ENCODE results near the gene CPM. TPM values are rescaled to one million over a fixed set of nuclear protein-coding genes. Genes with fewer than 3 reads are reported as not detected.

CPM gene
- total and polyA plus RNA-seq, 10 of the 15 experiments (the other 5 are each of a cell fraction or from before 2014, with no cell fraction given), result 0.06 to 1.7 (median 0.41) TPM

DNA sequence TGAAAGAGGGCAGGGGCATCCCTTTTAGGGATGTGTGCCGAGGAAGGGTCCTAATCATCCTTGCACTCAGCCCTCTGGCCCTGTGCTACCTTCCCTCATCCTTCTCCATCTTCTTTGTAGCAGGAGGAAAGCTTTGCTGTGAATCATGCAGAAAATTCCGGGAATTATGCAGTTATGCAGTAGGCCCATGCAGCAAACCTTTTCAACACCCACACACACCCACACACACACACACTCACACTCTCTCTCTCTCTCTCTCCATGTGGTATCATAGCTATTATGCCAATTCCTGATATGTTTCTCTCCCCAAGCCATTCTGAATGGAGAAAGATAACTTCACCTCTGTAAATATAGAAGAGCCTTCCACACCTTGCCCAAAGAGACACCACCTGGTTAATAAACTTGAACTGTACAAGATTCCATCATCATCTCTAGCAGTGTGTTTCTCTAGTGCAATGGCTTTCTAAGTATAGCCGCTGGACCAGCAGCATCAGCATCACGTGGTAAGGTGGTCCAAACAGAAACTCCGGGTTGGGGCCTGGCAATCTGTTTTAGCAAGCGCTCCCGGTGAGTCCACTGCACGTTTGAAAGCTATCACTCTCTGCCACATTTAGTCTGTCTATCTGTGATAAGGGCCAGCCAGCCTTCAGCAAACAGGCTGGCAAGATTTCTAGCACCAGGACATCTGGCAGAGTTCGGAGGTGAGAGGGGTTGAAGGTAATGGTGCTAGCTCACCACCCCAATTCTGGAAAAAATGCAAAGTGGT, 67.4 kb downstream of the CPM start:
- FAIRE-seq, result no peak
- BruUV-seq (replicated peaks), result no TSS peak
- ATAC-seq, result no peak
- no peak overlapping the region for H3K9ac ChIP-seq (ENCODE audit: control insufficient read depth, insufficient read depth, low read length)
- no peaks in the 10 kb centered on the region for H3K27me3 ChIP-seq (replicated peaks in 1 of 2; ENCODE audit: control insufficient read depth in 2 of 2, insufficient read depth in 2 of 2, low read length in 1 of 2)
- H3K27ac ChIP-seq (ENCODE audit: control insufficient read depth, insufficient read depth), result no peak overlapping the region
- ChIA-PET POLR2A (no interaction called here), RAD21 (ENCODE audit: unreplicated experiment) (no interaction called here), CTCF (interaction anchor here (0.6 to 2.1 kb wide), 3 partner anchors 197 to 209 kb away, joined by 3 to 7 read pairs (median 3); no protein-coding TSS in a partner anchor), SMC1A (ENCODE audit: uncharacterized antibody, unreplicated experiment) (interaction anchor here (0.6 to 3.2 kb wide), 3 partner anchors 9 to 393 kb away, joined by 3 to 12 read pairs (median 5); no protein-coding TSS in a partner anchor)
- H4K20me1 ChIP-seq (ENCODE audit: control insufficient read depth, insufficient read depth), result no peaks in the 10 kb centered on the region
- no peak for DNase-seq (ENCODE audit: low read depth, low spot score)
- no peak overlapping the region for H2AFZ ChIP-seq (ENCODE audit: control insufficient read depth, low read depth, low read length)
- no peaks in the 10 kb centered on the region for H3K9me3 ChIP-seq (replicated peaks; ENCODE audit: control insufficient read depth, insufficient read depth, low read length)
- H3K36me3 ChIP-seq (ENCODE audit: control insufficient read depth in 2 of 2, insufficient read depth in 2 of 2, low read length in 1 of 2), result no peaks in the 10 kb centered on the region
- H3K4me1 ChIP-seq (ENCODE audit: control insufficient read depth, insufficient read depth, low read length), result no peaks in the 10 kb centered on the region
- no peaks in the 10 kb centered on the region for H3K79me2 ChIP-seq (ENCODE audit: control insufficient read depth, insufficient read depth, low read length)
- no peak overlapping the region for H3K4me2 ChIP-seq (ENCODE audit: control insufficient read depth, insufficient read depth)
- 48% methylated on average over 9 of the region's 9 CpGs for WGBS (ENCODE audit: insufficient coverage, insufficient replicate concordance, low lambda C conversion rate, missing lambda C conversion rate)
- in situ Hi-C loops (cut with MboI), result no loop called here
- intact Hi-C loops (cut with micrococcal nuclease; ENCODE audit: unreplicated experiment), result loop anchor here (10.0 kb wide), 1 partner anchor 389 kb away; no protein-coding TSS in a partner anchor
- H3K4me3 ChIP-seq, result no peak overlapping the region
- TF ChIP-seq MTA3 (IDR thresholded peaks at IDR 0.05; ENCODE audit: borderline replicate concordance, low read length) (no peak), JUND (IDR thresholded peaks at IDR 0.05; ENCODE audit: low read depth, low read length) (no peak), POLR2AphosphoS5 (IDR thresholded peaks at IDR 0.05; ENCODE audit: low read length) (no peak), ZBTB40 (IDR thresholded peaks at IDR 0.05; ENCODE audit: borderline replicate concordance) (no peak), ETV6 (conservative IDR thresholded peaks at IDR 0.05 in 1 of 2, IDR thresholded peaks at IDR 0.05 in 1 of 2; ENCODE audit: borderline replicate concordance in 1 of 2, low read depth in 1 of 2) (no peak), ELK1 (IDR thresholded peaks at IDR 0.05; ENCODE audit: low read depth, low read length) (no peak), BRCA1 (IDR thresholded peaks at IDR 0.05; ENCODE audit: low read depth, low read length) (no peak)
- TF ChIP-seq, protein P1, sequence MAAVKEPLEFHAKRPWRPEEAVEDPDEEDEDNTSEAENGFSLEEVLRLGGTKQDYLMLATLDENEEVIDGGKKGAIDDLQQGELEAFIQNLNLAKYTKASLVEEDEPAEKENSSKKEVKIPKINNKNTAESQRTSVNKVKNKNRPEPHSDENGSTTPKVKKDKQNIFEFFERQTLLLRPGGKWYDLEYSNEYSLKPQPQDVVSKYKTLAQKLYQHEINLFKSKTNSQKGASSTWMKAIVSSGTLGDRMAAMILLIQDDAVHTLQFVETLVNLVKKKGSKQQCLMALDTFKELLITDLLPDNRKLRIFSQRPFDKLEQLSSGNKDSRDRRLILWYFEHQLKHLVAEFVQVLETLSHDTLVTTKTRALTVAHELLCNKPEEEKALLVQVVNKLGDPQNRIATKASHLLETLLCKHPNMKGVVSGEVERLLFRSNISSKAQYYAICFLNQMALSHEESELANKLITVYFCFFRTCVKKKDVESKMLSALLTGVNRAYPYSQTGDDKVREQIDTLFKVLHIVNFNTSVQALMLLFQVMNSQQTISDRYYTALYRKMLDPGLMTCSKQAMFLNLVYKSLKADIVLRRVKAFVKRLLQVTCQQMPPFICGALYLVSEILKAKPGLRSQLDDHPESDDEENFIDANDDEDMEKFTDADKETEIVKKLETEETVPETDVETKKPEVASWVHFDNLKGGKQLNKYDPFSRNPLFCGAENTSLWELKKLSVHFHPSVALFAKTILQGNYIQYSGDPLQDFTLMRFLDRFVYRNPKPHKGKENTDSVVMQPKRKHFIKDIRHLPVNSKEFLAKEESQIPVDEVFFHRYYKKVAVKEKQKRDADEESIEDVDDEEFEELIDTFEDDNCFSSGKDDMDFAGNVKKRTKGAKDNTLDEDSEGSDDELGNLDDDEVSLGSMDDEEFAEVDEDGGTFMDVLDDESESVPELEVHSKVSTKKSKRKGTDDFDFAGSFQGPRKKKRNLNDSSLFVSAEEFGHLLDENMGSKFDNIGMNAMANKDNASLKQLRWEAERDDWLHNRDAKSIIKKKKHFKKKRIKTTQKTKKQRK (IDR thresholded peaks at IDR 0.05; ENCODE audit: low read depth, low read length), result no peak
- TF ChIP-seq, protein P2, sequence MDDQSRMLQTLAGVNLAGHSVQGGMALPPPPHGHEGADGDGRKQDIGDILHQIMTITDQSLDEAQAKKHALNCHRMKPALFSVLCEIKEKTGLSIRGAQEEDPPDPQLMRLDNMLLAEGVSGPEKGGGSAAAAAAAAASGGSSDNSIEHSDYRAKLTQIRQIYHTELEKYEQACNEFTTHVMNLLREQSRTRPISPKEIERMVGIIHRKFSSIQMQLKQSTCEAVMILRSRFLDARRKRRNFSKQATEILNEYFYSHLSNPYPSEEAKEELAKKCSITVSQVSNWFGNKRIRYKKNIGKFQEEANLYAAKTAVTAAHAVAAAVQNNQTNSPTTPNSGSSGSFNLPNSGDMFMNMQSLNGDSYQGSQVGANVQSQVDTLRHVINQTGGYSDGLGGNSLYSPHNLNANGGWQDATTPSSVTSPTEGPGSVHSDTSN (IDR thresholded peaks at IDR 0.05; ENCODE audit: insufficient replicate concordance, low read depth, low read length), result no peak
- TF ChIP-seq, protein P3, sequence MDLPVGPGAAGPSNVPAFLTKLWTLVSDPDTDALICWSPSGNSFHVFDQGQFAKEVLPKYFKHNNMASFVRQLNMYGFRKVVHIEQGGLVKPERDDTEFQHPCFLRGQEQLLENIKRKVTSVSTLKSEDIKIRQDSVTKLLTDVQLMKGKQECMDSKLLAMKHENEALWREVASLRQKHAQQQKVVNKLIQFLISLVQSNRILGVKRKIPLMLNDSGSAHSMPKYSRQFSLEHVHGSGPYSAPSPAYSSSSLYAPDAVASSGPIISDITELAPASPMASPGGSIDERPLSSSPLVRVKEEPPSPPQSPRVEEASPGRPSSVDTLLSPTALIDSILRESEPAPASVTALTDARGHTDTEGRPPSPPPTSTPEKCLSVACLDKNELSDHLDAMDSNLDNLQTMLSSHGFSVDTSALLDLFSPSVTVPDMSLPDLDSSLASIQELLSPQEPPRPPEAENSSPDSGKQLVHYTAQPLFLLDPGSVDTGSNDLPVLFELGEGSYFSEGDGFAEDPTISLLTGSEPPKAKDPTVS (IDR thresholded peaks at IDR 0.05; ENCODE audit: low read depth, low read length), result no peak

All from GM12878 (cell line).